Trophoblast cell (in vitro differentiated cells and primary cell): ENCODE results near the gene NT5DC3.

Source experiments
- DNase-seq, 2 donors: peaks; one replicate each; pipeline ENCODE4 v3.0.0-alpha.2; 2016
- H2AFZ ChIP-seq: 2 replicates; pipeline ENCODE4 v1.6.1; 2013; ENCODE audit warnings: low read length, moderate library complexity, mild to moderate bottlenecking; ENCODE audit not compliant: insufficient read depth, poor library complexity
- H2AK5ac ChIP-seq: 2 replicates; pipeline ENCODE4 v1.6.1; 2013; ENCODE audit warnings: mild to moderate bottlenecking, low read length
- H2BK120ac ChIP-seq: 2 replicates; pipeline ENCODE4 v1.6.1; 2013; ENCODE audit warnings: low read length, mild to moderate bottlenecking, moderate library complexity; ENCODE audit not compliant: insufficient read depth, poor library complexity
- H2BK12ac ChIP-seq: 2 replicates; pipeline ENCODE4 v1.6.1; 2013; ENCODE audit warnings: mild to moderate bottlenecking, low read length, moderate library complexity
- H2BK5ac ChIP-seq: 2 replicates; pipeline ENCODE4 v1.6.1; 2013; ENCODE audit warnings: low read length, low read depth, moderate library complexity, mild to moderate bottlenecking; ENCODE audit not compliant: poor library complexity
- H3K14ac ChIP-seq: 2 replicates; pipeline ENCODE4 v1.6.1; 2013; ENCODE audit warnings: mild to moderate bottlenecking, low read length
- H3K18ac ChIP-seq: 2 replicates; pipeline ENCODE4 v1.6.1; 2013; ENCODE audit warnings: mild to moderate bottlenecking, low read length
- H3K23ac ChIP-seq: 2 replicates; pipeline ENCODE4 v1.6.1; 2013; ENCODE audit warnings: low read length
- H3K27ac ChIP-seq: 2 replicates; pipeline ENCODE4 v1.5.1; 2013; ENCODE audit warnings: low read depth, mild to moderate bottlenecking, inconsistent platforms, low read length, moderate library complexity
- H3K27me3 ChIP-seq: 2 replicates; pipeline ENCODE4 v1.6.1; 2013; ENCODE audit warnings: inconsistent platforms, mild to moderate bottlenecking, low read length, moderate library complexity; ENCODE audit not compliant: insufficient read depth
- H3K36me3 ChIP-seq, 2 experiments: 1 replicate in 1 of 2; 2 replicates in 1 of 2; pipeline ENCODE4 v1.6.1; 2013; ENCODE audit warnings: low read length in 2 of 2, mild to moderate bottlenecking in 2 of 2, moderate library complexity in 1 of 2; ENCODE audit not compliant: insufficient read depth in 2 of 2, control insufficient read depth in 1 of 2
- H3K4ac ChIP-seq: 2 replicates; pipeline ENCODE4 v1.6.1; 2013; ENCODE audit warnings: low read depth, mild to moderate bottlenecking, low read length, moderate library complexity
- H3K4me1 ChIP-seq, 2 experiments: 1 replicate in 1 of 2; 2 replicates in 1 of 2; pipeline ENCODE4 v1.6.1; 2013; ENCODE audit warnings: low read length in 2 of 2, mild to moderate bottlenecking in 2 of 2, moderate library complexity in 1 of 2; ENCODE audit not compliant: insufficient read depth in 2 of 2, control insufficient read depth in 1 of 2
- H3K4me2 ChIP-seq: 2 replicates; pipeline ENCODE4 v1.6.1; 2013; ENCODE audit warnings: inconsistent platforms, mild to moderate bottlenecking, low read length, moderate library complexity
- H3K4me3 ChIP-seq: 2 replicates; pipeline ENCODE4 v1.5.1; 2013; ENCODE audit warnings: mild to moderate bottlenecking, low read depth, low read length, inconsistent platforms
- H3K79me1 ChIP-seq: one replicate; pipeline ENCODE4 v1.6.1; 2013; ENCODE audit warnings: low read length
- H3K79me2 ChIP-seq: 2 replicates; pipeline ENCODE4 v1.6.1; 2013; ENCODE audit warnings: low read length, mild to moderate bottlenecking; ENCODE audit not compliant: control insufficient read depth, insufficient read depth, poor library complexity
- H3K9ac ChIP-seq: 2 replicates; pipeline ENCODE4 v1.6.1; 2013; ENCODE audit warnings: mild to moderate bottlenecking, low read length
- H3K9me3 ChIP-seq: 2 replicates; pipeline ENCODE4 v1.6.1; 2013; ENCODE audit warnings: low read depth, mild to moderate bottlenecking, control low read depth, inconsistent platforms, low read length; ENCODE audit not compliant: insufficient read depth
- H4K12ac ChIP-seq: 2 replicates; pipeline ENCODE4 v1.6.1; 2013; ENCODE audit warnings: low read depth, mild to moderate bottlenecking, low read length, moderate library complexity
- H4K8ac ChIP-seq: 2 replicates; pipeline ENCODE4 v1.6.1; 2013; ENCODE audit warnings: low read depth, mild to moderate bottlenecking, low read length, moderate library complexity
- H4K91ac ChIP-seq: one replicate; pipeline ENCODE4 v1.6.1; 2013; ENCODE audit warnings: low read depth, mild to moderate bottlenecking, low read length, moderate library complexity
- WGBS: extraction: QIAGEN DNeasy Blood & Tissue Kit; methylation state at CpG from one replicate; pipeline ENCODE4 v1.1.7; 2013; ENCODE audit warnings: missing lambda C conversion rate; ENCODE audit not compliant: insufficient read length, insufficient coverage; ENCODE audit errors: extremely low coverage; 5-methylcytosine and 5-hydroxymethylcytosine counted together

The NT5DC3 gene

GRCh38 chr12:103737881-103738280 is 103.2 kb downstream of the NT5DC3 start:
- Histone ChIP-seq H2BK120ac (no peak overlapping the region), H3K9ac (no peak overlapping the region), H2BK12ac (no peak overlapping the region), H3K4me2 (no peak overlapping the region), H3K18ac (no peak overlapping the region), H4K12ac (no peak overlapping the region), H4K8ac (no peak overlapping the region), H2AK5ac (no peak overlapping the region), H3K9me3 (peaks cover 1% of the 10 kb centered on the region), H3K4ac (no peak overlapping the region), H3K36me3 (no peaks in the 10 kb centered on the region), H3K4me1 (no peaks in the 10 kb centered on the region), H4K91ac (no peak overlapping the region), H3K4me3 (no peak overlapping the region), H2AFZ (no peak overlapping the region), H2BK5ac (no peak overlapping the region), H3K23ac (no peak overlapping the region), H3K79me1 (no peaks in the 10 kb centered on the region), H3K27ac (no peak overlapping the region), H3K27me3 (no peaks in the 10 kb centered on the region), H3K79me2 (no peaks in the 10 kb centered on the region), H3K14ac (no peak overlapping the region)
- peak in 1 of 2 donors; percentile 21 for DNase-seq
- WGBS = no CpG with 5 or more reads among the region's 1 CpG

GRCh38 chr12:103736572-103736971 is 104.5 kb downstream of the NT5DC3 start:
- H3K18ac ChIP-seq = no peak overlapping the region
- no peak overlapping the region for H2AK5ac ChIP-seq
- no peak overlapping the region for H3K23ac ChIP-seq
- no peak overlapping the region for H3K9ac ChIP-seq
- peaks cover 1% of the 10 kb centered on the region for H3K9me3 ChIP-seq
- no peaks in the 10 kb centered on the region for H3K36me3 ChIP-seq
- no peak overlapping the region for H4K91ac ChIP-seq
- no peak overlapping the region for H4K8ac ChIP-seq
- H3K79me1 ChIP-seq = no peaks in the 10 kb centered on the region
- no peak overlapping the region for H2BK5ac ChIP-seq
- H3K27ac ChIP-seq = no peak overlapping the region
- H2BK12ac ChIP-seq = no peak overlapping the region
- DNase-seq = no peak
- no CpG with 5 or more reads among the region's 1 CpG for WGBS
- H3K79me2 ChIP-seq = no peaks in the 10 kb centered on the region
- H3K4me3 ChIP-seq = no peak overlapping the region
- no peaks in the 10 kb centered on the region for H3K4me1 ChIP-seq
- H4K12ac ChIP-seq = no peak overlapping the region
- H3K4me2 ChIP-seq = no peak overlapping the region
- no peak overlapping the region for H3K14ac ChIP-seq
- H3K27me3 ChIP-seq = no peaks in the 10 kb centered on the region
- H2AFZ ChIP-seq = no peak overlapping the region
- H3K4ac ChIP-seq = no peak overlapping the region
- no peak overlapping the region for H2BK120ac ChIP-seq

DNA sequence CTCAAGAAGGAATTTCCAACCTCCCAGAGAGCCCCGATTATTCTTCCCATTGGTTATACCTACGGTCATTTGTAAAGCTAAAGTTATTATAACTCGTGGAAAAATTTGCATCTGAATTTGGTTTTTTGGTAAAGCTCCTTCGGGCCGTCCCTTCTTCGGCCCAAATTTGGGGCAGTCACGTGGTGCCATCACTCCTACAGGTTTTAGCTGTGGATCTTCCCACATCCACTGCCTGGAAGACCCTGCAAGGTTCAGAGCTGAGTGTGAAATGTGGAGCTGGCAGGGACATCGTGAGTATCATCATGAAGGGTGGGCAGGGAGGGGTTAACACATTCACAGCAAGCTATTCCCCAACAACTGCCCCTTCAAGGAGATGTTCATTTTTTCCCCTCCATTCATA is 105.7 kb downstream of the NT5DC3 start:
- Histone ChIP-seq H4K8ac (no peak overlapping the region), H3K9me3 (peaks cover 3% of the 10 kb centered on the region), H2BK12ac (no peak overlapping the region), H3K18ac (no peak overlapping the region), H3K79me1 (no peaks in the 10 kb centered on the region), H3K27me3 (no peaks in the 10 kb centered on the region), H2BK120ac (no peak overlapping the region), H3K9ac (no peak overlapping the region), H3K79me2 (no peaks in the 10 kb centered on the region), H3K4me1 (no peaks in the 10 kb centered on the region), H2BK5ac (no peak overlapping the region), H2AFZ (no peak overlapping the region), H4K12ac (no peak overlapping the region), H3K4ac (no peak overlapping the region), H3K36me3 (no peaks in the 10 kb centered on the region), H3K4me3 (no peak overlapping the region), H2AK5ac (no peak overlapping the region), H3K4me2 (no peak overlapping the region), H3K14ac (no peak overlapping the region), H3K27ac (no peak overlapping the region), H4K91ac (no peak overlapping the region), H3K23ac (no peak overlapping the region)
- WGBS = no CpG with 5 or more reads among the region's 8 CpGs
- DNase-seq = no peak

- no peak overlapping the region for H2BK12ac ChIP-seq
- H3K9me3 ChIP-seq = peaks cover 3% of the 10 kb centered on the region
- H3K4me1 ChIP-seq = no peaks in the 10 kb centered on the region
- H3K36me3 ChIP-seq = no peaks in the 10 kb centered on the region
- no peak overlapping the region for H3K4me2 ChIP-seq
- no CpG with 5 or more reads among the region's 2 CpGs for WGBS
- no peak for DNase-seq
- no peak overlapping the region for H4K8ac ChIP-seq
- no peak overlapping the region for H2BK5ac ChIP-seq
- H3K14ac ChIP-seq = no peak overlapping the region
- no peak overlapping the region for H3K27ac ChIP-seq
- H4K91ac ChIP-seq = no peak overlapping the region
- no peaks in the 10 kb centered on the region for H3K79me2 ChIP-seq
- H2AFZ ChIP-seq = no peak overlapping the region
- H3K79me1 ChIP-seq = no peaks in the 10 kb centered on the region
- H2BK120ac ChIP-seq = no peak overlapping the region
- H3K27me3 ChIP-seq = no peaks in the 10 kb centered on the region
- no peak overlapping the region for H2AK5ac ChIP-seq
- H3K18ac ChIP-seq = no peak overlapping the region
- no peak overlapping the region for H3K9ac ChIP-seq
- no peak overlapping the region for H3K4ac ChIP-seq
- H3K23ac ChIP-seq = no peak overlapping the region
- H4K12ac ChIP-seq = no peak overlapping the region
- no peak overlapping the region for H3K4me3 ChIP-seq
Measured at GRCh38 chr12:103734863-103735262, 106.2 kb downstream of the NT5DC3 start.
